GM13976 (cell line): ENCODE results near the gene RABGEF1.
"Not testable (repeated sequence)": the region's sequence is repeated elsewhere in the genome, so short reads cannot be mapped to it uniquely, and the experiment has no call there.

Experiments
- DNase-seq: peaks from one replicate; pipeline ENCODE4 v3.0.0; 2012; ENCODE audit warnings: low spot score
- in situ Hi-C: fragments of 300-500 bp; cut with MboI; formaldehyde crosslinking; loops from one replicate; pipeline ENCODE4 v1.12.0; 2022; ENCODE audit warnings: low sequenced_read_pairs, mixed read lengths, inconsistent platforms; ENCODE audit not compliant: unreplicated experiment
- TF ChIP-seq, protein P1 (sequence below): IDR thresholded peaks from 2 replicates; pipeline ENCODE4 v1.5.1; 2012; ENCODE audit warnings: borderline replicate concordance, mild to moderate bottlenecking; ENCODE audit not compliant: insufficient read depth; ENCODE audit errors: extremely low read depth, missing control alignments, control extremely low read depth

RABGEF1 gene

DNA sequence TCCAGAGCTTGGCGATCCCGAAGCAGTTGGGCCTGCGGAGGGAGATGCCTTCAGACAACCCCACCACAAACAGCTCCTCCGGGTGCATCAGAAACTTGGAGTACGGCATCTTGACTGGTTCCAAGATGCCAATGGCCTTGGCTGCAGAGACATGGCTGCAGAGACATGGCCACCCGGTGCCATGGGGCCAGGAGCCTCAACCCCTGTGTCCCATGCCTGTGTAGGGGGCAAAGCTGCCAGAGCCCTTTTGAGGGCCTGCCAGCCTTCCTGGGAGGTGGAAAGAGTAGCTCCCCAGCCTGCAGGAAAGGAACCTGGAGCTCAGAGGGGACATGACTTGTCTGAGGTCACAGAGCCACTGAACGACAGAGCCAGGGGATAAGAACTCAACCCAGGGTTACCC lies 83.5 kb downstream of the RABGEF1 start:
- no peak for DNase-seq
- TF ChIP-seq, protein P1, sequence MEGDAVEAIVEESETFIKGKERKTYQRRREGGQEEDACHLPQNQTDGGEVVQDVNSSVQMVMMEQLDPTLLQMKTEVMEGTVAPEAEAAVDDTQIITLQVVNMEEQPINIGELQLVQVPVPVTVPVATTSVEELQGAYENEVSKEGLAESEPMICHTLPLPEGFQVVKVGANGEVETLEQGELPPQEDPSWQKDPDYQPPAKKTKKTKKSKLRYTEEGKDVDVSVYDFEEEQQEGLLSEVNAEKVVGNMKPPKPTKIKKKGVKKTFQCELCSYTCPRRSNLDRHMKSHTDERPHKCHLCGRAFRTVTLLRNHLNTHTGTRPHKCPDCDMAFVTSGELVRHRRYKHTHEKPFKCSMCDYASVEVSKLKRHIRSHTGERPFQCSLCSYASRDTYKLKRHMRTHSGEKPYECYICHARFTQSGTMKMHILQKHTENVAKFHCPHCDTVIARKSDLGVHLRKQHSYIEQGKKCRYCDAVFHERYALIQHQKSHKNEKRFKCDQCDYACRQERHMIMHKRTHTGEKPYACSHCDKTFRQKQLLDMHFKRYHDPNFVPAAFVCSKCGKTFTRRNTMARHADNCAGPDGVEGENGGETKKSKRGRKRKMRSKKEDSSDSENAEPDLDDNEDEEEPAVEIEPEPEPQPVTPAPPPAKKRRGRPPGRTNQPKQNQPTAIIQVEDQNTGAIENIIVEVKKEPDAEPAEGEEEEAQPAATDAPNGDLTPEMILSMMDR, result no peak
- in situ Hi-C loops, result no loop called here

GRCh38 chr7:66825538-66825937 lies 85.0 kb downstream of the RABGEF1 start:
- in situ Hi-C loops, DNase-seq: not testable (repeated sequence)

GRCh38 chr7:66826649-66827048 lies 86.1 kb downstream of the RABGEF1 start:
- TF ChIP-seq, protein P1, result no peak
- DNase-seq, result no peak
- in situ Hi-C loops, result no loop called here

More at GRCh38 chr7:66825538-66825937, 85.0 kb downstream of the RABGEF1 start:
- TF ChIP-seq, protein P1, result peak; percentile 32

GRCh38 chr7:66830976-66831375 lies 90.4 kb downstream of the RABGEF1 start:
- in situ Hi-C loops, DNase-seq: not testable (repeated sequence)

DNA sequence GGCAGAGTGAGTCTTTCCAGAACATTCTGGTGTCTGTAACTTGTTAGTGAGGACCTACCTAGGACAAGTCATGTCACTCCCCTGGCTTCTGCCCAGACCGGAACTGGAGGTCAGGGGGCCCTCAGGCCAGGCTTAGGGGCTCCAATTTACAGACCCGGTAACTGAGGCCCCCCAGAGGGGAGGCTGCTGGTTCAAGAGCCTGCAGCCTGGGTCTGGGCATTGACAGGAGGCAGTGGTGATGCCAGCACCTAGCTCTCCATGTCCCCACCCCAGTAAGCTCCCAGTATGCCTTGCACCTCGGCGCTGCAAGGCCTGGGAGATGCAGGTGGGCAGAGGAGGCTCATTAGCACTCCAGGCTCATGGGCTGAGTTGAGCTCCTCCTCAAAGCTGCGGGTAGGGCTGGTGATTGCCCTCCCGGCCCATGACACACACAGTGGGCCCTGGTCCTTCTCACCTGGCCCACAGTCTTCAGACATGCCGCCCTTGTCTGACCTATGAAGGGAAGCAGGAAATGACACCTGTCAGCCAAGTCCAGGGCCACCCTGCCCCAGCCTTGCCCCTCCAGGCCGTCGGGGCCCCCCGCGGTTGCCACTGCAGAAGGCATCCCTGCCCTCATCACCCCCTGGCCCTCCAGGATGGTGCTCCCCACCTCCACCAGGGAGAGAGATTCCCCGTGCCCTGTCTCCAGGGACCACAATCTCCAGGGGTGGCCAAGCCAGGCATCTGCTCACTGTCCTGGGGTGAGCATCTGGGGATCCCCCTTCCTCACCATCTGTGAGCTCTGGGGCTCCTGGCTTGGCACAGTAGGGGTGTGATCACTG lies 92.2 kb downstream of the RABGEF1 start:
- TF ChIP-seq, protein P1, result no peak
- in situ Hi-C loops, result no loop called here
- no peak for DNase-seq

DNA sequence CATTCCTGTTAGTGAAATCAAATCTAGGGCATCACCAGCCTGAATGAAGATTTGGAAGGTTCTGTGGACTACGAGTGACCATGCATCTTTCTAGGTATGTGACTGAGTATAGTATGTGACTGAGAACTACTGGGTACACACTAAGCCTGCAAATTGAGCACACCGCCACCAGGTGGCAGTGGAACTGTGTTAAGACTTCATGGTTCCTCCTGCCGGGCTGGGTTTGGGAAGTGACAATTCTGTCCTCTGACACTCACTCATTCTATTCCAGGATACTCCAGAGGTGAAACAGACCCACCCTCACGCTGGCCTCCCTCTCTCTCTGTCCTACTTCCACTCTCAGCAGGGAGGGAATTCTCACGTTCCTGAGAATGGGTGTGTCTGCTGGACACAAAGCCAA lies 96.5 kb downstream of the RABGEF1 start:
- no peak for DNase-seq
- in situ Hi-C loops, result no loop called here
- TF ChIP-seq, protein P1, result peak; percentile 6

DNA sequence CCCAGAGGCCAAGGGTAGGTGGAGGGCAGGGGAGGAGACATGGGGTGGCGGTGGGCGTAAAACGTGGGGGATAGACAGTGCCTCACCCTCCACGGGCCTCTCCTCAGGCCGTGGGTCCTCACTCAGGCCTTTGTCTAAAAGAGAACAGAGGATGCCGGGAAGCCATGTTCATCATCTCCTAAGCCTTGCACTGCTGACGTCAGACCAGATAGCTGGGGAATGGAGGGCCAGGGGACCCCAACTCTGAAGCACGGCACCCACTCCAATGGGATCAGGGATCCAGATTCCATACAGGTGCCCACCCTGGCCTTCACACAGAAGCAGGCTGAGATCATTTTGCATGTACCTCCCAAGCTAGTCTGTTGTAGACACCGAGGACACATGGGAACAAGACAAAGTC lies 97.1 kb downstream of the RABGEF1 start:
- TF ChIP-seq, protein P1, result no peak
- DNase-seq, result no peak
- in situ Hi-C loops, result no loop called here
